GM23338 (cell line): Measurements from ENCODE around the gene ZEB2.

ENCODE experiments used
- EZH2 ChIP-seq: fragments of 200-600 bp; sonication (generic); IDR thresholded peaks from one replicate; pipeline ENCODE4 v1.8.0; 2017; ENCODE audit warnings: antibody characterized with exemption, mild to moderate bottlenecking, low read depth; ENCODE audit not compliant: unreplicated experiment
- EZH2phosphoT487 ChIP-seq: fragments of 200-600 bp; sonication (generic); IDR thresholded peaks from one replicate; pipeline ENCODE4 v1.8.1; 2018; ENCODE audit warnings: antibody characterized with exemption; ENCODE audit not compliant: unreplicated experiment
- POLR2AphosphoS5 ChIP-seq: IDR thresholded peaks from 2 replicates; pipeline ENCODE4 v1.6.1; 2016; ENCODE audit warnings: antibody characterized with exemption, low read depth
- ZNF114 ChIP-seq: fragments of 250-450 bp; sonication (Bioruptor Pico); IDR thresholded peaks from 2 replicates; pipeline ENCODE4 v1.5.0; 2020; ENCODE audit warnings: mild to moderate bottlenecking, moderate library complexity
- TF ChIP-seq, protein P1 (sequence below), 2 experiments: fragments of 200-600 bp in 1 of 2; sonication (generic) in 1 of 2; conservative IDR thresholded peaks; 2 replicates each; pipeline versions ENCODE4 v1.5.1 to v1.6.1; 2016 to 2017; ENCODE audit warnings: antibody characterized with exemption in 2 of 2, low read depth in 2 of 2, mild to moderate bottlenecking in 2 of 2, moderate library complexity in 1 of 2

DNA sequence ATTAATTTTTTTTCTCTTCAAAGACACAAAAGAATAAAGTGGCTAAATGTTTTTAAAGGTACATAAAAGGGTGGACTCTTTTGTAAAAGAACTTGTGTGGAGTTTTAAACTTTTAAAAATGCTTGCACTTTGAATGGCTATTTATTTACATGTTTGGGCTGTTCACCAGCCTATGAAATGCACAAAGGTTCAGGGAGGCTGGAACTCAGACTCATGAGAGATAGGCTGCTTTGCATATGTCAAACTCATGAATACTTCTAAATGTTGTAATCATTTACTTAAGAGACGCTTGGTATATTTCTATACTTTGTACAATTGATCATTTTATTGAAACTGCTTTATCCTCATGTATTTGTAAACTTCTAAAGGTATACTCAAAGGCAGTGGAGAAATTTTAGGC lies 79.9 kb downstream of the ZEB2 start:
- TF ChIP-seq, protein P1, sequence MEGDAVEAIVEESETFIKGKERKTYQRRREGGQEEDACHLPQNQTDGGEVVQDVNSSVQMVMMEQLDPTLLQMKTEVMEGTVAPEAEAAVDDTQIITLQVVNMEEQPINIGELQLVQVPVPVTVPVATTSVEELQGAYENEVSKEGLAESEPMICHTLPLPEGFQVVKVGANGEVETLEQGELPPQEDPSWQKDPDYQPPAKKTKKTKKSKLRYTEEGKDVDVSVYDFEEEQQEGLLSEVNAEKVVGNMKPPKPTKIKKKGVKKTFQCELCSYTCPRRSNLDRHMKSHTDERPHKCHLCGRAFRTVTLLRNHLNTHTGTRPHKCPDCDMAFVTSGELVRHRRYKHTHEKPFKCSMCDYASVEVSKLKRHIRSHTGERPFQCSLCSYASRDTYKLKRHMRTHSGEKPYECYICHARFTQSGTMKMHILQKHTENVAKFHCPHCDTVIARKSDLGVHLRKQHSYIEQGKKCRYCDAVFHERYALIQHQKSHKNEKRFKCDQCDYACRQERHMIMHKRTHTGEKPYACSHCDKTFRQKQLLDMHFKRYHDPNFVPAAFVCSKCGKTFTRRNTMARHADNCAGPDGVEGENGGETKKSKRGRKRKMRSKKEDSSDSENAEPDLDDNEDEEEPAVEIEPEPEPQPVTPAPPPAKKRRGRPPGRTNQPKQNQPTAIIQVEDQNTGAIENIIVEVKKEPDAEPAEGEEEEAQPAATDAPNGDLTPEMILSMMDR (conservative IDR thresholded peaks at IDR 0.05; ENCODE audit: low read depth in 2 of 2) = no peak
- TF ChIP-seq EZH2 (no peak), ZNF114 (CRISPR knock-in tag) (no peak), POLR2AphosphoS5 (no peak), EZH2phosphoT487 (no peak)
